ENCODE data around the gene TRPC6.

TRPC6 gene

DNA sequence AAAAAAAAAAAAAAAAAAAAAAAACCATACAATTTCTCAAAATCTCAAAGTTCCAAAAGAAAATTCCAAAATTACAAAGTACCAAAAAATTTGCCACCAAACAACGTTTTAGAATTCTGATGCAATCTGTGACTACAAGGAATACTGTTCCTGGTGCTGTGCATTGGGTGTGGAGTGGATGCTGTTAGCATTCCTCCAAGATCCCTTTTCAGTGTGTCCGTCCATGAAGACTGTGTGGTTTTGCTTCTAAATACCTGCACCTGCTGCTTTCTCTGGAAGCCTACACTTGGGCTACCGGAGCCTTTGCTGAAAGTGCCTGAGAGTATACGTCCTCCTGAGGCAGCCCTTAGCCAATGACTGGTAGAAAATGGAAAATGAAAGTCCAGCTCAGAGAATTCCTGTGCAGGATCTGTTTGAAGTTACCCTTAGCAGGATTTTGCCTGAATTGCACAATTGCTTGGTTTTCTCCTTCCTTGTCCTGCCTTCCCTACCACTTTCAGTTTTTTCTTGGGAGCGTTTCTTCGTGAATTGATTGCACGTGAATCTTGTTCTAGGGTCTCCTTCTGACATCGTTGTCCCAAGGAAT, 140.8 kb downstream of the TRPC6 start:
- Histone ChIP-seq H4K20me1 (ENCODE audit: control insufficient read depth, insufficient read depth, low read depth, low read length) (no peaks in the 10 kb centered on the region), H3K9me3 (ENCODE audit: control insufficient read depth, insufficient read depth, low read length) (no peaks in the 10 kb centered on the region), H3K9me2 (replicated peaks; ENCODE audit: control insufficient read depth, low read length) (no peaks in the 10 kb centered on the region), H3K27me3 (ENCODE audit: control insufficient read depth, low read length) (no peaks in the 10 kb centered on the region), H3F3A (ENCODE audit: control insufficient read depth, insufficient read depth) (no peaks in the 10 kb centered on the region), H3K27ac (ENCODE audit: low read depth, low read length) (no peak overlapping the region), H3K4me3 (ENCODE audit: low read length) (no peak overlapping the region), H3K4me1 (ENCODE audit: control insufficient read depth, low read length) (peaks cover 5% of the 10 kb centered on the region), H3K36me3 (ENCODE audit: control insufficient read depth, low read length) (no peaks in the 10 kb centered on the region), H3K79me2 (ENCODE audit: control insufficient read depth, low read length) (no peaks in the 10 kb centered on the region), H3K4me2 (ENCODE audit: low read length) (no peak overlapping the region)
- no peak for TF ChIP-seq EZH2phosphoT487 (IDR thresholded peaks at IDR 0.05; ENCODE audit: borderline replicate concordance, low read length)
- TF ChIP-seq, protein P1, sequence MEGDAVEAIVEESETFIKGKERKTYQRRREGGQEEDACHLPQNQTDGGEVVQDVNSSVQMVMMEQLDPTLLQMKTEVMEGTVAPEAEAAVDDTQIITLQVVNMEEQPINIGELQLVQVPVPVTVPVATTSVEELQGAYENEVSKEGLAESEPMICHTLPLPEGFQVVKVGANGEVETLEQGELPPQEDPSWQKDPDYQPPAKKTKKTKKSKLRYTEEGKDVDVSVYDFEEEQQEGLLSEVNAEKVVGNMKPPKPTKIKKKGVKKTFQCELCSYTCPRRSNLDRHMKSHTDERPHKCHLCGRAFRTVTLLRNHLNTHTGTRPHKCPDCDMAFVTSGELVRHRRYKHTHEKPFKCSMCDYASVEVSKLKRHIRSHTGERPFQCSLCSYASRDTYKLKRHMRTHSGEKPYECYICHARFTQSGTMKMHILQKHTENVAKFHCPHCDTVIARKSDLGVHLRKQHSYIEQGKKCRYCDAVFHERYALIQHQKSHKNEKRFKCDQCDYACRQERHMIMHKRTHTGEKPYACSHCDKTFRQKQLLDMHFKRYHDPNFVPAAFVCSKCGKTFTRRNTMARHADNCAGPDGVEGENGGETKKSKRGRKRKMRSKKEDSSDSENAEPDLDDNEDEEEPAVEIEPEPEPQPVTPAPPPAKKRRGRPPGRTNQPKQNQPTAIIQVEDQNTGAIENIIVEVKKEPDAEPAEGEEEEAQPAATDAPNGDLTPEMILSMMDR (IDR thresholded peaks at IDR 0.05; ENCODE audit: low read depth, low read length, poor library complexity, severe bottlenecking): no peak

DNA sequence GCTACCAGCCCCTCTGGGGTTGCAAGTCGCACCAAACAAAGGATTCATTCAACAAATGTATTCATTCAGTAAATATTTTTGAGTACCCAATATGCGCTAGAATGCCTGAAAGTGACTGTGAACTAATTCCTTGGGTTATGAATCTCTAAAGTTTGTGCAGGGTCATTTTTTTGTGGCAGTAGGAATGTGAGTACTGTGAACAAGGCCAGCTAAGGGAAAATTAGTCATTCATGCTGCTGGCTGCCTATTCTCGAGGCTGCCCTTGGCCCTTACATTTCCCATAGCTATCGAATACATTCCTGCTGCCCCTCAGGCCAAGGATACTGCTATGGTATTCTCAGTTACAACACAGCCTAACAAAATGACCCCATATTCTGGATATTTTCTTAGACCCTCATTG, 141.6 kb downstream of the TRPC6 start:
- no peaks in the 10 kb centered on the region for H3K36me3 ChIP-seq (ENCODE audit: control insufficient read depth, low read length)
- H3K4me1 ChIP-seq (ENCODE audit: control insufficient read depth, low read length): peaks cover 5% of the 10 kb centered on the region
- H3K27ac ChIP-seq (ENCODE audit: low read depth, low read length): no peak overlapping the region
- no peak overlapping the region for H3K4me3 ChIP-seq (ENCODE audit: low read length)
- no peaks in the 10 kb centered on the region for H3K9me2 ChIP-seq (replicated peaks; ENCODE audit: control insufficient read depth, low read length)
- no peaks in the 10 kb centered on the region for H3K27me3 ChIP-seq (ENCODE audit: control insufficient read depth, low read length)
- no peaks in the 10 kb centered on the region for H4K20me1 ChIP-seq (ENCODE audit: control insufficient read depth, insufficient read depth, low read depth, low read length)
- H3F3A ChIP-seq (ENCODE audit: control insufficient read depth, insufficient read depth): no peaks in the 10 kb centered on the region
- H3K79me2 ChIP-seq (ENCODE audit: control insufficient read depth, low read length): no peaks in the 10 kb centered on the region
- H3K9me3 ChIP-seq (ENCODE audit: control insufficient read depth, insufficient read depth, low read length): no peaks in the 10 kb centered on the region
- no peak for TF ChIP-seq EZH2phosphoT487 (IDR thresholded peaks at IDR 0.05; ENCODE audit: borderline replicate concordance, low read length)
- TF ChIP-seq, protein P1 (IDR thresholded peaks at IDR 0.05; ENCODE audit: low read depth, low read length, poor library complexity, severe bottlenecking): no peak
- H3K4me2 ChIP-seq (ENCODE audit: low read length): no peak overlapping the region

DNA sequence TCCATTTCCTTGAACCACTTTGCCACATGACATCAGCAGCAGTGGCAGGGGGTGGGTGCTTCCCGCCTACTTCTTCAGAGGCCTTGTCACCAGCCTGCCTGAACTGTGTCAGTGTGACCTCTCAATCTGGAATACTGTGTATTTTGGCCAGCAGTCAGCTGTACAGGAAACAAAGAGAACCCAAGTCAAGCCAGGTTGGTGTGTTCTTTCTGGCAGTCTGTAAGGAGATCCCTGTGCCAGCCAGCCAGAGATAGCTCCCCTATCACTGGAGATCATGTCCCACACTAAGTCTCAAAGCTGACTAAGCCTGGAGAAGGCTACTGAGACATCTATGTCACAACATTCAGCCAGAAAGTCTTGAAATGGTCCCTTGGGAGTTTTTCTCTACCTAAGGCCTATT, 142.1 kb downstream of the TRPC6 start:
- H3F3A ChIP-seq (ENCODE audit: control insufficient read depth, insufficient read depth): no peaks in the 10 kb centered on the region
- H3K4me1 ChIP-seq (ENCODE audit: control insufficient read depth, low read length): peaks cover 5% of the 10 kb centered on the region
- TF ChIP-seq, protein P1 (IDR thresholded peaks at IDR 0.05; ENCODE audit: low read depth, low read length, poor library complexity, severe bottlenecking): no peak
- TF ChIP-seq EZH2phosphoT487 (IDR thresholded peaks at IDR 0.05; ENCODE audit: borderline replicate concordance, low read length): no peak
- H3K4me2 ChIP-seq (ENCODE audit: low read length): no peak overlapping the region
- H3K27ac ChIP-seq (ENCODE audit: low read depth, low read length): no peak overlapping the region
- H3K9me3 ChIP-seq (ENCODE audit: control insufficient read depth, insufficient read depth, low read length): no peaks in the 10 kb centered on the region
- no peaks in the 10 kb centered on the region for H3K27me3 ChIP-seq (ENCODE audit: control insufficient read depth, low read length)
- no peaks in the 10 kb centered on the region for H3K36me3 ChIP-seq (ENCODE audit: control insufficient read depth, low read length)
- no peaks in the 10 kb centered on the region for H3K9me2 ChIP-seq (replicated peaks; ENCODE audit: control insufficient read depth, low read length)
- H3K79me2 ChIP-seq (ENCODE audit: control insufficient read depth, low read length): no peaks in the 10 kb centered on the region
- no peak overlapping the region for H3K4me3 ChIP-seq (ENCODE audit: low read length)
- no peaks in the 10 kb centered on the region for H4K20me1 ChIP-seq (ENCODE audit: control insufficient read depth, insufficient read depth, low read depth, low read length)
